ENCODE results near the gene TMEM63A.
"Not testable (repeated sequence)": the region's sequence is repeated elsewhere in the genome, so short reads cannot be mapped to it uniquely, and the experiment has no call there.

Gene TMEM63A

GRCh38 chr1:225888289-225888897 is 6.2 kb upstream of the TMEM63A start:
- no peak for DNase-seq
- H3K27me3 ChIP-seq: no peaks in the 10 kb centered on the region
- no peaks in the 10 kb centered on the region for H3K36me3 ChIP-seq
- TF ChIP-seq, protein P1, sequence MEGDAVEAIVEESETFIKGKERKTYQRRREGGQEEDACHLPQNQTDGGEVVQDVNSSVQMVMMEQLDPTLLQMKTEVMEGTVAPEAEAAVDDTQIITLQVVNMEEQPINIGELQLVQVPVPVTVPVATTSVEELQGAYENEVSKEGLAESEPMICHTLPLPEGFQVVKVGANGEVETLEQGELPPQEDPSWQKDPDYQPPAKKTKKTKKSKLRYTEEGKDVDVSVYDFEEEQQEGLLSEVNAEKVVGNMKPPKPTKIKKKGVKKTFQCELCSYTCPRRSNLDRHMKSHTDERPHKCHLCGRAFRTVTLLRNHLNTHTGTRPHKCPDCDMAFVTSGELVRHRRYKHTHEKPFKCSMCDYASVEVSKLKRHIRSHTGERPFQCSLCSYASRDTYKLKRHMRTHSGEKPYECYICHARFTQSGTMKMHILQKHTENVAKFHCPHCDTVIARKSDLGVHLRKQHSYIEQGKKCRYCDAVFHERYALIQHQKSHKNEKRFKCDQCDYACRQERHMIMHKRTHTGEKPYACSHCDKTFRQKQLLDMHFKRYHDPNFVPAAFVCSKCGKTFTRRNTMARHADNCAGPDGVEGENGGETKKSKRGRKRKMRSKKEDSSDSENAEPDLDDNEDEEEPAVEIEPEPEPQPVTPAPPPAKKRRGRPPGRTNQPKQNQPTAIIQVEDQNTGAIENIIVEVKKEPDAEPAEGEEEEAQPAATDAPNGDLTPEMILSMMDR (IDR thresholded peaks at IDR 0.05; ENCODE audit: low read depth, low read length): no peak
- no peaks in the 10 kb centered on the region for H3K9me3 ChIP-seq
- no peak overlapping the region for H3K4me3 ChIP-seq (ENCODE audit: low read depth, low read length)
- no peaks in the 10 kb centered on the region for H3K4me1 ChIP-seq

GRCh38 chr1:225887554-225888288 is 5.5 kb upstream of the TMEM63A start:
- H3K4me3 ChIP-seq (ENCODE audit: low read depth, low read length); DNase-seq; H3K27me3 ChIP-seq; H3K9me3 ChIP-seq; H3K4me1 ChIP-seq; H3K36me3 ChIP-seq: not testable (repeated sequence)

GRCh38 chr1:225887030-225887314 is 4.8 kb upstream of the TMEM63A start:
- Histone ChIP-seq H3K9me3 (no peaks in the 10 kb centered on the region), H3K4me1 (no peaks in the 10 kb centered on the region), H3K36me3 (no peaks in the 10 kb centered on the region), H3K4me3 (ENCODE audit: low read depth, low read length) (no peak overlapping the region), H3K27me3 (no peaks in the 10 kb centered on the region)
- TF ChIP-seq, protein P1 (IDR thresholded peaks at IDR 0.05; ENCODE audit: low read depth, low read length): no peak
- no peak for DNase-seq

DNA sequence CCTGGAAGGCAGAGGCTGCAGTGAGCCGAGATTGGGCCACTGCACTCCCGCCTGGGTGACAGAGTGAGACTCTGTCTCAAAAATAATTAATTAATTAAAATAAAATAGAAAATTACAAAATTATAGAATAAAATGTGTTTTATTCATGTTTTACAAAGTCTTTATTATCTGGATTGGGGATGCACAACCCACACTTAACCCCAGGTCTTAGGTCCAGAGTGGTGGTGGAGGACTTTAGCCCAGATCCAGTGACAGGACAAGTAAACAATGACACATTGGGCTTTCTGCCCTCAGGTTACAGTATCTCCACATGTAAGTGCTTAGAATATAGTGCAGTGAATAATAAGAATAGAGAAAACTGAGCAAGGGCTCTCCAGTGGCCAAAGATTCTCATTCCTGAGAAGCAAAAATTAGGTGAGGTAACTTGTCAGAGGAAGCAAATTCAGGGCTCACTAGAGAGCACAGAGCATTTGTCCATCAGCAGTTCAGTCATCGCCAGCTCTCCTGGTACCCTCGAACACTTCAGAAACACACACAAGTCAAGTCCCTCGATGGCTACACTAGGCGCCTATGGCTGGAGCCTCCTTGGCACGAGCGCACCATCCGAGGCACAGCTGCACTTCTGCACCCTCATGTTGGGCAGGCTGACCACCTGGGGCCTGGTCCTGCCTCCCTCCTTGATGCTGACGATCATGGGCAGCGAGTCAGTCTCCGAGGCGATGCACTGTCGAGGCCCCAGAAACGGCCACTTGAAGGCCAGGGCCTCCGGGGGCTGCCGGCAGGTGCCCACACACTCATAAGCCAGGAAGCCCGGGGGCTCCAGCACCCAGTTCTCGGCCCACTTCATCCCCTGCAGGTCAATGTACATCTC is 4.2 kb upstream of the TMEM63A start:
- H3K4me3 ChIP-seq (ENCODE audit: low read depth, low read length): no peak overlapping the region
- DNase-seq: no peak
- no peaks in the 10 kb centered on the region for H3K4me1 ChIP-seq
- TF ChIP-seq, protein P1 (IDR thresholded peaks at IDR 0.05; ENCODE audit: low read depth, low read length): no peak
- H3K9me3 ChIP-seq: no peaks in the 10 kb centered on the region
- H3K27me3 ChIP-seq: no peaks in the 10 kb centered on the region
- no peaks in the 10 kb centered on the region for H3K36me3 ChIP-seq

- TF ChIP-seq, protein P1 (IDR thresholded peaks at IDR 0.05; ENCODE audit: low read depth, low read length): no peak
- no peak for DNase-seq
These were observed 3.2 kb upstream of the TMEM63A start for GRCh38 chr1:225885336-225885735.

DNA sequence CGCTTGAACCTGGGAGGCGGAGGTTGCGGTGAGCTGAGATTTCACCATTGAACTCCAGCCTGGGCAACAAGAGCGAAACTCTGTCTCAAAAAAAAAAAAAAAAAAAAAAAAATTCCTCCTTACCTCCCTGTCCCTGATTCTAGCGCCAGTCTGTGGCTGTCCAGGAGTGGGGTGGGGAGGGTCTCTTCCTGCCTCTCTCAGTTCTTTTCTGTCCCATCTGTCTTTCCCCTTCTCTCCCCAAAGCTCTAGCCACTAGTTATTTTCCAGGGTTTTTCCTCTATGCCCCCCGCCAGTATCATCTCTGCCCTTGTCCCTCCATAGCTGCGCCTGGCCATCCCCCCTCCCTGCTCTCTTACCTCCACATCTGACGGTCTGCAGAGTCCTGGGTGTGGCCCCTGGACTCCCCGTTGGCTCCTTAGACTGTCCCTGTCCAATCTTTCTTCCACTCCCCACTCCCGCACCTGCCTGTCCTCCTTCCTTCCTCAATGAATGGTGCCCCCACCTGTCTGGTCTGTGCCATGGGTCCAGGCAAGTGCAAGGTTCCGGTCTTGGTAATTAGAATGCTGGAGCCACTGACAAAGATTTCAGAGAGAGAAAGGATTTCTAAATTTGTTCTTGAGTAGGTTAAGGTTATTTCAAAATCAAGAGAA is 1.6 kb upstream of the TMEM63A start:
- Histone ChIP-seq H3K4me1 (no peaks in the 10 kb centered on the region), H3K4me3 (ENCODE audit: low read depth, low read length) (no peak overlapping the region), H3K36me3 (no peaks in the 10 kb centered on the region), H3K9me3 (no peaks in the 10 kb centered on the region), H3K27me3 (no peaks in the 10 kb centered on the region)
- DNase-seq: no peak
- TF ChIP-seq, protein P1 (IDR thresholded peaks at IDR 0.05; ENCODE audit: low read depth, low read length): no peak

More at GRCh38 chr1:225885336-225885735, 3.2 kb upstream of the TMEM63A start:
- Histone ChIP-seq H3K9me3 (no peaks in the 10 kb centered on the region), H3K4me3 (ENCODE audit: low read depth, low read length) (no peak overlapping the region), H3K27me3 (no peaks in the 10 kb centered on the region), H3K36me3 (no peaks in the 10 kb centered on the region), H3K4me1 (no peaks in the 10 kb centered on the region)
